ENCODE measurements around the gene GP9.

Gene GP9

DNA sequence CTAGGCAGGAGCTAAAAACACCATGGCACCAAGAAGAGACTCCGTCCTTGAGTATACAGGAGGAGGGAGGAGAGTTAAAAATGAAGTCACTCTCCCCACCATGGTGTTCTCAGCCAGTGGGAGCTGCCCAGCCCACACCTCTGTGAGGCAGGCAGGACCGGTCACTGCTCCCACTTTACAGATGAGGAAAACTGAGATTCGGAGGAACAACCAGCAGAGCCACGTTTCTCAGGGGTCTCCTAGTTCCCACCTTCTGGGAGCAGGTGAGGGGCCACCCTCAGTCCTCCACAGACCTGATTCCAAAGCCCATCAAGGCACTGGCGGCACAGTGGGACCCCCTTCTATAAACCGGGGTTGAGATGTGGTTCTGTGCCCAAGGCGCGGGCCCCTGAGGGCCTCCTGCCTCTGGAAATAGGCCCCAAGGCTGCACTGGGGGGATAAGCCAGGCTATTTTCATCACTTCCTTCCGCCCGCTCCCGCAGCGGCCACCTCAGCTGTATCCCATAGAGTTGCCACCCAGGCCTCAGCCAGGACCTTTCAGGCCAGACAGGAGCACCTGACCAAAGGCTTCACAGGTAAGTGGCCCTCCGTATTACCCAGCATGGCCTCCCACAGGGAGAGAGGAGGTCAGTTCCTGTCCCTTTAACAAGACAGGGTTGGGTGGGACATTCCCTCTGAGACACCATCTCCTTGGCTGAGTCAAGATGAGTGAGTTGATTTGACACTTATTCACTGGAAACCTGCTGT, at the start of gene GP9:
Gene GP9 (plus strand): TSS at position 504 of the 747 bp plus-strand sequence. CDS start 961 bp downstream, outside the sequence.
- DNase-seq: no peak

GRCh38 chr3:129013491-129013891, 47.1 kb upstream of the GP9 start:
- no peak for DNase-seq

GRCh38 chr3:129014148-129014547, 46.4 kb upstream of the GP9 start:
- DNase-seq: no peak

GRCh38 chr3:129014793-129015345, 45.7 kb upstream of the GP9 start:
- no peak for DNase-seq

- DNase-seq: no peak
These were observed 45.0 kb upstream of the GP9 start for GRCh38 chr3:129015388-129016105.

GRCh38 chr3:129016356-129016719, 44.2 kb upstream of the GP9 start:
- DNase-seq: no peak

- DNase-seq: no peak
These were observed 43.7 kb upstream of the GP9 start for GRCh38 chr3:129016720-129017483.

DNA sequence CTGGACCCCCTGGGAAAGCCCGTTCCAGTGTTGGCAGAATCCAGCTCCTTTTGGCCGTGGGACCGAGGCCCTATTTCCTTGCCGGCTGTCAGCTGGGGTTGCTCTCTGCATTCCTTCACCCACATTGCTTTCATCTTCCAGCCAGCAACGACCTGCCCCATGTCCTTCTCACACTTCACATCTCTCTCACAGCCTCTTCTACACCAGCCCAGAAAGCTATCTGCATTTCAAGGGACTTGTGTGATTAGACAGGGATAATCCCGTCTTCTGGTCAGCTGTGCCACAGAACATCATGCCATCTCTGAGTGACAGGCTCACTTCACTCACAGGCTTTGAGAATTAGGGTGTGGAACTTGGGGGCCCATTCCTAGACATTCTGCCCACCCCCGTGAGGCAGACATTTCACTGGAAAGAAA, 43.1 kb upstream of the GP9 start:
- no peak for DNase-seq

GRCh38 chr3:129018271-129018670, 42.3 kb upstream of the GP9 start:
- no peak for DNase-seq

GRCh38 chr3:129018751-129019150, 41.8 kb upstream of the GP9 start:
- DNase-seq: no peak

GRCh38 chr3:129019266-129019665, 41.3 kb upstream of the GP9 start:
- no peak for DNase-seq

DNA sequence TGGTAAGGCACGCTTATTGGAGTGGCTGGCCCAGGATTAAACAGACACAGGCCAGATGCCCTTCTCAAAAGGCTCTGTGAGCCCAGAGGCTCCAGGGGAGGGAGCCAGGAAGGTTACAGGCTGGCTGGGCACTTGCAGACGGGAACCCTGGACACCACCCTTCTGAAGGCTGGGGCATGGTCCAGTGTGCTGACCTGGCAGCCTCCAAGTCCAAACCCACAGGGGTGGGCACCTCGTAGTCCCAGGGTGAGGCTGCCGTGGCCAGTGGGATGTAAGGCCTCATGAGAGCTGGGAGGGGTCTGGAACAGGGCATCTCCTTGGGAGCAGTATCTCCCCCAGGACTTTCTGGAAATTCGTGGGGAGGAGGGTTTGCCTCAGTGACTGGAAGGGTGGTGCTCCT, 39.9 kb upstream of the GP9 start:
- no peak for DNase-seq

DNA sequence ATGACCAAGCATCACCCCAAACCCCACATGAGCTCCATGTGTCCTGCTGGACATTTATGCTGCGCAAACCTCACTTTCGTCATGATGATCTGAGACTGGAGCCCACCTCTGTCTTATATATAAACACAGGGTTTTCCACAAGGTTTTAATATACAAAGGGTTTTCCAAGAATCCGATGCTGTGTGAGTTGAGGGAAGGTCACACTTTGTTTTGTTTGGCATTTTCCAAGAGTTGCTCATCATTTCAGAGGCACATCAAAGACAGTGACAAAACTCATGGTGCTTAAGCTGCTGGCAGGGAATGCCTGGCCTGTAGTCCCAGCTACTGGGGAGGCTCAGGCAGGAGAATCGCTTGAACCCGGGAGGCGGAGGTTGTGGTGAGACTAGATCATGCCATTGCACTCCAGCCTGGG, 39.4 kb upstream of the GP9 start:
- no peak for DNase-seq

DNA sequence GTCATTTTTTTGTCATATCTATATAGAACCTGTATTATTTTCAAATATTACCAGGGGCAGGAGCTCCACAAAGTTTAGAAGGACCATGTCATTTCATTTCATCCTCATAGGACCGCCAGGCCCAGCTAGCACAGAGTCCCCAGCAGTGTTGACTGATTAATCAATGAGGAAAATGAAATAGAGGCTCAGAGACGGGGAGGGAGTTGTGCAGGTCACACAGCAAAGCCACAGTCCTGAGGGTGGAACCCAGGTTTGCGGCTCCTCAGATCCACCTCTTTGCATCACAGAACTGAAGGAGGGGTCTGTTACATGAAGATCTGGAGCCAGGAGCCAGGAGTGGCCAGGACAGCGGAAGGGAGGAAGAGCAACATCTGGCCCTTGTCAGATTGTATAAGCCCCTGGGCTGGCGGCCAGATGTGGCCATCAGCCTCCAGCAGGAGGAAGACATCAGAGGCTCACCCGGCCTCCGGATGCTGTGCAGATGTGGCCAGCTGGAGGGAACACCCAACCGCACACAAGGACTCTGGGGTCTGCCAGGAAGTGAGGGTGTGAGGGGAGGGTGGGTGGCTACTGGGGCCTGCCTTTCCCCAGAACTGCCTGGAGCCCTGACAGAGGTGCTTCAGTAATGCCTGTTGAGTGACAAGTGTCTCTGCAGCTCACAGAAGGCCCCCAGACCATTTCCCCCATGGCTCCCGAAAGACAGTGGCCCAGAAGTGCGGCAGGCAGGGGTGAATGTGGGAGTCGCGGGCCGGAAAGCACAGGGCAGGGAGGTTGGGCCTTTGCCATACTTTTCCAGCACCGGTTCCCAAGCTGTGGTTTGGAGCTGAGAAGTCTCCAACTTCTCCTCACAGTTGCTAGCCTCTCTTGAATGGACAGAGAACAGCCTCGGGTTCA, 38.2 kb upstream of the GP9 start:
- DNase-seq: no peak

DNA sequence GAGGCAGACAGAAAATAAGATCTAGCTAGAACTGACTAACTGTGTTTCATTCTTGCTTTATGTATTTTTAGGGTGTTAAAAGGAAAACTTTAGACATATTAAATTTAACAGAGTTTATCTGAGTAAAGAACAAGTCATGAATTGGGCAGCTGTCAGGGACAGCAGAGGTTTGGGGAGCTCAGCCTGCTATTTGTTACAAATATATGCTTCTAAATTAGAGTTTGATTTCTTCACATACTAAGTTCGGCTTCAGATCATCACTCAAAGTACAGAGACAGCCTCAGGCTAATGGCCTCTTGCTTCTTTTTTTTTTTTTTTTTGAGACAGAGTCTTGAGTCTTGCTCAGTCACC, 37.6 kb upstream of the GP9 start:
- DNase-seq: no peak

DNA sequence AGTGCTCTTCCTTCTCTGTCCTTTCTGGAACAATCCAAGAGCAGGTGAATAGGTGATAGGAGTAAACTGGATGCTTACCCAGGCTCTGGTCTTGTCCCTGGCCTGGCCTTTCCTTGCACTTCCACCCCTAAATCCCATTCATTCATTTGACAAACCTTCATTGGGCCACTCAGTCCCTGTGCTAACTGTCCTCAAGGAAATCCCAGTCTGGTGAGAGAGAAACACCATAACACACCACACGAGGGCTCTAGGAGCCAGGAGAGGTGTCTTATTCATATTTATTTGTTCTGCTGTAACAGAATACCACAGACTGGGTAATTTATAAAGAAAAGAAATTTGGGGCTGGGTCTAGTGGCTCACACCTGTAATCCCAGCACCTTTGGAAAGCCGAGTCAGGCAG, 36.7 kb upstream of the GP9 start:
- DNase-seq: no peak

- DNase-seq: no peak
These were observed 35.5 kb upstream of the GP9 start for GRCh38 chr3:129025108-129025507.

- no peak for DNase-seq
These were observed 34.7 kb upstream of the GP9 start for GRCh38 chr3:129025691-129026435.

DNA sequence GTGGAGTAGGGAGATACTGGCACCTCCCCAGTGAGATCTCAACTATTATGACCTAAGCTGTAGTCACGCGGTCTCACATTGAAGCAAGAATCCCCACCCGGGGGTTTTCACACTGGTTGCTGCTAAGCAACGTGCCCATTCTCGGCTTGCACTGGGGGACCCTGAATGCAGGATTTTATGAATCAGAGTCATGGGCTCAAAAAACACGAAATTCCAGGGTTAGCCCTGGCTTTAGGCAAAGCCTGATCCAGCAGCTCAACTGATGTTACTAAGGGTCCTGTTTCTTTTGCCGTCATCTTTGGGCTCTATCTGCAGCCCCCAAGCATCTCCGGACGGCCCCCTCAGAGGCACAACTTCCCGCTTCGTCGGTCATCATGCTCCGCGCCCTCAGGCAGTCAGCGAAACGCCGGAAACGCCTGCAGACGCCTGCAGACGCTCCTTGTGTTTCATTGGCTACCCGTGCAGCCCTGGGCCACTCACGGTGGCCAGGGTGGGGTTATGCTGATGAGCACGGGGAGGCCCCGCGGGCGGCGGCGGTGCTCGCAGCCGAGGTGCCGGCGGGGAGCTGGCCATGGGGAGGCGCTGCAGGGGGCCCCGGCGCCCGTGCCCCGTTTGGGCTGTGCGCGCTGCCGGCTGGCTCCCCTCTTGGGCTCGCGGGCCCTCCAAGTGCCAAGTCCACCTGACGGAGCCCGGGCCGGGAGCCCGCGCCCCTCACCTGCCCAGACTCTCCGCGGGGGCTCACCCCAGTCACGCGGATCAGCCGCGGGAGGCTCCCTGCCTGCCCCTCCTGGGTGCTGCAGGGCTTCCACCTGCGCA, 33.6 kb upstream of the GP9 start:
- DNase-seq: peak; percentile 93

DNA sequence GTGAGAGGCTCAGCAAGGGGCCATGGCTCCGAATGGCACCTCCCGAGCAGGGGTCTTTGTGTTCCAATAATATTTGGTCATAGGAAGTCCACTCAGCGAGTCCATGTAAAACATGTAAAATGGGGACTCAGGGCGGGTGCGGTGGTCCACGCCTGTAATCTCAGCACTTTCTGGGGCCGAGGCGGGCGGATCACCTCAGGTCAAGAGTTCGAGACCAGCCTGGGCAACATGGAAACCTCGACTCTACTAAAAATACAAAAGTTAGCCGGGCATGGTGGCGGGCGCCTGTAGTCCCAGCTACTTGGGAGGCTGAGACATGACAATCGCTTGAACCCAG, 33.1 kb upstream of the GP9 start:
- DNase-seq: no peak

DNA sequence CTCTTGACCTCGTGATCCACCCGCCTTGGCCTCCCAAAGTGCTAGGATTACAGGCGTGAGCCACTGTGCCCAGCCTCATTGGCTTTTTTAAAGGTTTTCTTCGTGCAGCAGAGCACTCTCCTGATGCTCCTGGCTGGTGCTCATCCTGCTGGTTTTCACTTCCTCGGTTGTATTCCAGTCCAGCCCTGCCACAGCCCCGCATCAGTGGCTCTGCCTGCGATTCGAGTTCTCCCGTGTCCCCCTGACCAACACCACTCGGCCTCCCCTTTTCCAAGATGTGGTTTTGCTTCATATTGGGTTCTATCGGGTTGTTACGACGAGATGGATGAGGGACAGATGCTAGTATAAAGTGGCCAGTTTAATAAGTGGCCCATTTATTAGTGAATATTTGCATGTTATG, 31.7 kb upstream of the GP9 start:
- DNase-seq: no peak
